Measurements from ENCODE around the gene KCNJ10.

GRCh38 chr1:159977364-159978106, 92.4 kb downstream of the KCNJ10 start:
- no peak for TF ChIP-seq CTCF (IDR thresholded peaks at IDR 0.05)
- no peak for TF ChIP-seq EP300 (IDR thresholded peaks at IDR 0.05)
